IMR-90 (cell line): Measurements from ENCODE around the gene CCNJ. TPM values are rescaled to one million over a fixed set of nuclear protein-coding genes. Genes with fewer than 3 reads are reported as not detected.

Source experiments
- ATAC-seq: fragments of 200-7000 bp; cut with Tn5 transposase; 2 replicates; pipeline ENCODE4 v1.9.1; 2020; ENCODE audit warnings: low read depth, mild to moderate bottlenecking, moderate library complexity
- BruUV-seq: library from RNA; stranded (reverse); fragments of 400-500 nt; replicated peaks from 2 replicates; lab custom pipeline; 2021; lab: Mats Ljungman, UMichigan
- CTCF ChIA-PET: fragments of 300-600 bp; formaldehyde crosslinking; extraction: SDS; loops from one replicate; lab custom pipeline; 2021; ENCODE audit warnings: antibody characterized with exemption; lab: Yijun Ruan, JAX
- POLR2A ChIA-PET: fragments of 300-600 bp; sonication (Branson Sonifier 250); formaldehyde crosslinking; loops from one replicate; lab custom pipeline; 2022; ENCODE audit warnings: antibody characterized with exemption; ENCODE audit not compliant: unreplicated experiment; lab: Charles Lee
- DNase-seq: peaks from one replicate; pipeline ENCODE4 v3.0.0; 2013
- H2AFZ ChIP-seq: replicated peaks from 2 replicates; pipeline ENCODE3; 2013; ENCODE audit warnings: low read length, mild to moderate bottlenecking; ENCODE audit not compliant: poor library complexity
- H2AK5ac ChIP-seq: 2 replicates; pipeline ENCODE4 v1.6.1; 2013; ENCODE audit warnings: low read depth, low read length, inconsistent platforms
- H2AK9ac ChIP-seq: replicated peaks from 2 replicates; pipeline ENCODE3; 2013; ENCODE audit warnings: mild to moderate bottlenecking, low read depth, low read length, moderate library complexity; ENCODE audit not compliant: poor library complexity
- H2BK120ac ChIP-seq: 2 replicates; pipeline ENCODE4 v1.6.1; 2013; ENCODE audit warnings: low read depth, low read length, inconsistent platforms
- H2BK15ac ChIP-seq: 3 replicates; pipeline ENCODE4 v1.6.1; 2013; ENCODE audit warnings: low read depth, low read length, inconsistent platforms
- H2BK20ac ChIP-seq: 2 replicates; pipeline ENCODE4 v1.6.1; 2013; ENCODE audit warnings: low read depth, mild to moderate bottlenecking, inconsistent platforms, low read length, moderate library complexity
- H2BK5ac ChIP-seq: 2 replicates; pipeline ENCODE4 v1.6.1; 2013; ENCODE audit warnings: mild to moderate bottlenecking, low read depth, low read length, inconsistent platforms; ENCODE audit not compliant: poor library complexity, severe bottlenecking
- H3K14ac ChIP-seq: replicated peaks from 2 replicates; pipeline ENCODE4 v1.6.1; 2013; ENCODE audit warnings: low read depth, low read length, inconsistent platforms
- H3K18ac ChIP-seq: 2 replicates; pipeline ENCODE4 v1.6.1; 2013; ENCODE audit warnings: low read depth, low read length, control low read depth
- H3K23ac ChIP-seq: 2 replicates; pipeline ENCODE4 v1.6.1; 2013; ENCODE audit warnings: low read depth, low read length, inconsistent platforms
- H3K27ac ChIP-seq: 2 replicates; pipeline ENCODE4 v1.5.1; 2013; ENCODE audit warnings: mild to moderate bottlenecking, control low read depth, low read length; ENCODE audit not compliant: insufficient read depth
- H3K27me3 ChIP-seq: 2 replicates; pipeline ENCODE4 v1.6.1; 2013; ENCODE audit warnings: low read length; ENCODE audit not compliant: control insufficient read depth, insufficient read depth
- H3K36me3 ChIP-seq: 2 replicates; pipeline ENCODE4 v1.6.1; 2013; ENCODE audit warnings: low read length, mixed read lengths; ENCODE audit not compliant: control insufficient read depth, insufficient read depth
- H3K4ac ChIP-seq: 2 replicates; pipeline ENCODE4 v1.6.1; 2013; ENCODE audit warnings: low read depth, low read length, inconsistent platforms
- H3K4me1 ChIP-seq: 2 replicates; pipeline ENCODE4 v1.6.1; 2013; ENCODE audit warnings: low read length, mixed read lengths; ENCODE audit not compliant: control insufficient read depth, insufficient read depth
- H3K4me2 ChIP-seq: 2 replicates; pipeline ENCODE4 v1.6.1; 2013; ENCODE audit warnings: low read depth, mild to moderate bottlenecking, control low read depth, low read length, moderate library complexity
- H3K4me3 ChIP-seq: 2 replicates; pipeline ENCODE4 v1.5.1; 2013; ENCODE audit warnings: low read depth, mild to moderate bottlenecking, control low read depth, low read length, moderate library complexity; ENCODE audit not compliant: insufficient read depth
- H3K56ac ChIP-seq: 2 replicates; pipeline ENCODE4 v1.6.1; 2013; ENCODE audit warnings: low read length, inconsistent platforms; ENCODE audit not compliant: insufficient read depth; ENCODE audit errors: extremely low read depth
- H3K79me1 ChIP-seq, 2 experiments: 2 replicates each; pipeline ENCODE4 v1.6.1; 2013; ENCODE audit warnings: low read length in 2 of 2, inconsistent platforms in 1 of 2, low read depth in 1 of 2
- H3K9ac ChIP-seq: 2 replicates; pipeline ENCODE4 v1.6.1; 2013; ENCODE audit warnings: low read depth, low read length, control low read depth
- H3K9me1 ChIP-seq: 2 replicates; pipeline ENCODE4 v1.6.1; 2013; ENCODE audit warnings: low read length, inconsistent platforms; ENCODE audit not compliant: insufficient read depth
- H3K9me3 ChIP-seq: 2 replicates; pipeline ENCODE4 v1.6.1; 2013; ENCODE audit warnings: low read length; ENCODE audit not compliant: control insufficient read depth, insufficient read depth
- H4K20me1 ChIP-seq: 2 replicates; pipeline ENCODE4 v1.6.1; 2013; ENCODE audit warnings: low read length, inconsistent platforms; ENCODE audit not compliant: insufficient read depth
- H4K5ac ChIP-seq: 2 replicates; pipeline ENCODE4 v1.6.1; 2013; ENCODE audit warnings: mild to moderate bottlenecking, low read depth, low read length, control low read depth
- H4K8ac ChIP-seq, 2 experiments: 2 replicates each; pipeline ENCODE4 v1.6.1; 2013; ENCODE audit warnings: low read depth in 2 of 2, low read length in 2 of 2, control low read depth in 1 of 2, inconsistent platforms in 1 of 2
- H4K91ac ChIP-seq: 2 replicates; pipeline ENCODE4 v1.6.1; 2013; ENCODE audit warnings: low read depth, low read length, inconsistent platforms; ENCODE audit not compliant: insufficient read depth
- BHLHE40 ChIP-seq: fragments of 150-350 bp; IDR thresholded peaks from 2 replicates; pipeline ENCODE4 v1.6.1; 2016; ENCODE audit warnings: mild to moderate bottlenecking, low read depth, low read length
- CEBPB ChIP-seq: IDR thresholded peaks from 2 replicates; pipeline ENCODE4 v1.6.1; 2012; ENCODE audit warnings: low read depth, low read length, improper control_type of control experiment
- ELK1 ChIP-seq: fragments of 150-350 bp; IDR thresholded peaks from 2 replicates; pipeline ENCODE4 v1.6.1; 2016; ENCODE audit warnings: low read depth, mild to moderate bottlenecking, low read length, moderate library complexity, borderline replicate concordance
- FOS ChIP-seq: fragments of 150-350 bp; IDR thresholded peaks from 2 replicates; pipeline ENCODE4 v1.6.1; 2016; ENCODE audit warnings: low read depth, low read length
- RFX5 ChIP-seq: IDR thresholded peaks from 2 replicates; pipeline ENCODE4 v1.8.0; 2012; ENCODE audit warnings: low read depth, mild to moderate bottlenecking, low read length, moderate library complexity
- USF2 ChIP-seq: fragments of 150-350 bp; IDR thresholded peaks from 2 replicates; pipeline ENCODE4 v1.6.1; 2017; ENCODE audit warnings: mild to moderate bottlenecking, antibody characterized with exemption, low read length, low read depth
- WGBS, 2 experiments: methylation state at CpG; one replicate each; pipeline versions ENCODE4 v1.1.5 to v1.1.7; 2013; ENCODE audit warnings: missing lambda C conversion rate in 2 of 2; ENCODE audit not compliant: insufficient read length in 1 of 2; ENCODE audit errors: extremely low coverage in 2 of 2; 5-methylcytosine and 5-hydroxymethylcytosine counted together
- dilution Hi-C: fragments of 300-500 bp; cut with HindIII; formaldehyde crosslinking; loops from one replicate; pipeline ENCODE4 v1.14.3; 2018; ENCODE audit warnings: low sequenced_read_pairs; ENCODE audit not compliant: unreplicated experiment
- in situ Hi-C: fragments of 300-500 bp; cut with MboI; formaldehyde crosslinking; loops from 3 replicates; pipeline ENCODE4 v1.14.3; 2019; ENCODE audit warnings: low sequenced_read_pairs, inconsistent platforms, mixed read lengths
- intact Hi-C: fragments of 100-400 bp; cut with micrococcal nuclease; formaldehyde crosslinking; loops from 2 replicates; pipeline ENCODE4 v1.10.0; 2022
- polyA plus RNA-seq, 3 experiments: library from polyadenylated mRNA; depleted of rRNA; stranded (reverse); fragments of >200 nt; gene quantifications; 2 replicates each; pipeline ENCODE4 v1.2.3, GENCODE V29; 2012; ENCODE audit warnings: low replicate concordance in 1 of 3
- total RNA-seq: library from RNA; depleted of rRNA; stranded (reverse); fragments of >200 nt; gene quantifications from 2 replicates; pipeline ENCODE4 v1.2.3, GENCODE V29; 2012
- TF ChIP-seq, protein P1 (sequence below): conservative IDR thresholded peaks from 2 replicates; pipeline ENCODE4 v1.5.1; 2012; ENCODE audit warnings: mild to moderate bottlenecking, low read depth, low read length, improper control_type of control experiment

The CCNJ gene
- total and polyA plus RNA-seq, 2 of the 4 experiments (the other 2 are of a cell fraction), result 5.4 to 10.0 TPM

DNA sequence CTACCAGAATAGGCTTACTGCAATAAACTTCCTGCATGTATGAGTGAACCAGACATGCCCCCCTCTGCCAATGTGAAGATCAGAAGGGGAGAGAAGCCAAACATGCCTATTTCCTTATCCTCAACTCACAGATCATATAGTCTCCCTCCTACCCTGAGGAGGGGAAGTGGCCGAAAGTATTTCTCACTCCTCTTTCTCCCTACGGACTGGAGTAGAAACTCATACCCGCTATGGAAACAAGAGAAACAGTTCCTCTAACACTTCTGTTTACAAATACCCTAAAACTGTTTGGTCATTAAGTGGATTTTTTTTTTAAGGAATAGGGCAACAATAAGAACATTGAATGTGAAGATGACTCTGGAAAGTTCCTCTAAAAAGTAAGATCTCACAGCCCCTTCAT is 31.4 kb downstream of the CCNJ start:
- ChIA-PET CTCF (no interaction called here), POLR2A (no interaction called here)
- no peak for DNase-seq
- Histone ChIP-seq H3K9me1 (no peaks in the 10 kb centered on the region), H2AFZ (no peak overlapping the region), H2AK9ac (no peak overlapping the region), H3K18ac (no peak overlapping the region), H2BK20ac (no peak overlapping the region), H4K20me1 (no peaks in the 10 kb centered on the region), H3K36me3 (no peaks in the 10 kb centered on the region), H3K4me1 (no peaks in the 10 kb centered on the region), H3K79me1 (no peaks in the 10 kb centered on the region), H4K8ac (no peak overlapping the region), H2BK5ac (no peak overlapping the region), H3K27me3 (no peaks in the 10 kb centered on the region), H3K9ac (no peak overlapping the region), H3K4ac (no peak overlapping the region), H3K27ac (no peak overlapping the region), H2BK120ac (no peak overlapping the region), H3K4me2 (no peak overlapping the region), H3K14ac (no peak overlapping the region), H2BK15ac (no peak overlapping the region), H4K91ac (no peak overlapping the region), H2AK5ac (no peak overlapping the region), H3K23ac (no peak overlapping the region), H3K9me3 (no peaks in the 10 kb centered on the region), H3K56ac (no peak overlapping the region), H3K4me3 (no peak overlapping the region), H4K5ac (no peak overlapping the region)
- WGBS, 2 experiments, result no CpG with 5 or more reads among the region's 3 CpGs
- in situ Hi-C loops, result no loop called here
- no peak for ATAC-seq
- dilution Hi-C loops, result no loop called here
- TF ChIP-seq CEBPB, result no peak
- TF ChIP-seq, protein P1, sequence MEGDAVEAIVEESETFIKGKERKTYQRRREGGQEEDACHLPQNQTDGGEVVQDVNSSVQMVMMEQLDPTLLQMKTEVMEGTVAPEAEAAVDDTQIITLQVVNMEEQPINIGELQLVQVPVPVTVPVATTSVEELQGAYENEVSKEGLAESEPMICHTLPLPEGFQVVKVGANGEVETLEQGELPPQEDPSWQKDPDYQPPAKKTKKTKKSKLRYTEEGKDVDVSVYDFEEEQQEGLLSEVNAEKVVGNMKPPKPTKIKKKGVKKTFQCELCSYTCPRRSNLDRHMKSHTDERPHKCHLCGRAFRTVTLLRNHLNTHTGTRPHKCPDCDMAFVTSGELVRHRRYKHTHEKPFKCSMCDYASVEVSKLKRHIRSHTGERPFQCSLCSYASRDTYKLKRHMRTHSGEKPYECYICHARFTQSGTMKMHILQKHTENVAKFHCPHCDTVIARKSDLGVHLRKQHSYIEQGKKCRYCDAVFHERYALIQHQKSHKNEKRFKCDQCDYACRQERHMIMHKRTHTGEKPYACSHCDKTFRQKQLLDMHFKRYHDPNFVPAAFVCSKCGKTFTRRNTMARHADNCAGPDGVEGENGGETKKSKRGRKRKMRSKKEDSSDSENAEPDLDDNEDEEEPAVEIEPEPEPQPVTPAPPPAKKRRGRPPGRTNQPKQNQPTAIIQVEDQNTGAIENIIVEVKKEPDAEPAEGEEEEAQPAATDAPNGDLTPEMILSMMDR, result no peak
- no peak for TF ChIP-seq BHLHE40
- no peak for TF ChIP-seq ELK1
- no peak for TF ChIP-seq RFX5
- no peak for TF ChIP-seq FOS
- no peak for TF ChIP-seq USF2
- intact Hi-C loops, result no loop called here
- BruUV-seq, result no TSS peak
